Panc1 (cell line): ENCODE data around the gene TRAPPC12. TPM values are rescaled to one million over a fixed set of nuclear protein-coding genes. Genes with fewer than 3 reads are reported as not detected.

Source experiments
- ATAC-seq: fragments of 200-7000 bp; cut with Tn5 transposase; 2 replicates; pipeline ENCODE4 v1.9.1; 2020; ENCODE audit warnings: mild to moderate bottlenecking, moderate library complexity
- BruUV-seq: library from RNA; stranded (reverse); fragments of 400-500 nt; replicated peaks from 2 replicates; lab custom pipeline; 2021; lab: Mats Ljungman, UMichigan
- CTCF ChIA-PET: fragments of 300-600 bp; sonication (Branson Sonifier 250); formaldehyde crosslinking; loops from one replicate; lab custom pipeline; 2022; ENCODE audit warnings: antibody characterized with exemption; lab: Charles Lee
- POLR2A ChIA-PET: fragments of 300-600 bp; sonication (Branson Sonifier 250); formaldehyde crosslinking; loops from one replicate; lab custom pipeline; 2022; ENCODE audit warnings: antibody characterized with exemption; lab: Charles Lee
- DNase-seq: peaks from one replicate; pipeline ENCODE4 v3.0.0-alpha.2; 2010; ENCODE audit warnings: low read depth, low spot score
- H3K27ac ChIP-seq: 2 replicates; pipeline ENCODE4 v1.5.1; 2011; ENCODE audit warnings: mild to moderate bottlenecking, low read length, inconsistent platforms
- H3K27me3 ChIP-seq: fragments of 200-500 bp; sonication (Bioruptor generic); 2 replicates; pipeline ENCODE4 v1.6.0; 2014; ENCODE audit warnings: low read length, inconsistent platforms; ENCODE audit not compliant: control insufficient read depth, insufficient read depth
- H3K36me3 ChIP-seq: fragments of 200-500 bp; sonication (Bioruptor generic); 2 replicates; pipeline ENCODE4 v1.5.1; 2014; ENCODE audit warnings: inconsistent platforms, mild to moderate bottlenecking, low read length, moderate library complexity; ENCODE audit not compliant: control insufficient read depth, insufficient read depth
- H3K4me1 ChIP-seq: 2 replicates; pipeline ENCODE4 v1.5.1; 2011; ENCODE audit warnings: inconsistent platforms, mild to moderate bottlenecking, low read length, moderate library complexity; ENCODE audit not compliant: control insufficient read depth, insufficient read depth
- H3K4me3 ChIP-seq, 2 experiments: 2 replicates each; pipeline ENCODE4 v1.5.1; 2011 to 2012; ENCODE audit warnings: low read depth in 2 of 2, low read length in 2 of 2, mild to moderate bottlenecking in 2 of 2, inconsistent platforms in 1 of 2, moderate library complexity in 1 of 2
- H3K9me3 ChIP-seq: fragments of 200-500 bp; sonication (Bioruptor generic); 2 replicates; pipeline ENCODE4 v1.5.1; 2014; ENCODE audit warnings: low read depth, mild to moderate bottlenecking, inconsistent platforms, low read length, moderate library complexity; ENCODE audit not compliant: control insufficient read depth, insufficient read depth
- CTCF ChIP-seq: fragments of 450-650 bp; IDR thresholded peaks from 2 replicates; pipeline ENCODE4 v1.5.1; 2017; ENCODE audit warnings: mild to moderate bottlenecking
- POLR2AphosphoS5 ChIP-seq: IDR thresholded peaks from 2 replicates; pipeline ENCODE4 v1.6.1; 2012; ENCODE audit warnings: mild to moderate bottlenecking, low read depth, low read length, moderate library complexity
- REST ChIP-seq, 2 experiments: IDR thresholded peaks; 2 replicates each; pipeline ENCODE4 v1.6.1; 2011 to 2012; ENCODE audit warnings: low read depth in 2 of 2, control low read depth in 1 of 2, low read length in 1 of 2, mild to moderate bottlenecking in 1 of 2, moderate library complexity in 1 of 2; ENCODE audit not compliant: insufficient read depth in 1 of 2
- SIN3A ChIP-seq: IDR thresholded peaks from 2 replicates; pipeline ENCODE4 v1.6.1; 2012; ENCODE audit warnings: low read depth, mild to moderate bottlenecking, low read length, moderate library complexity, borderline replicate concordance; ENCODE audit not compliant: insufficient read depth
- TCF7L2 ChIP-seq: IDR thresholded peaks from 2 replicates; pipeline ENCODE4 v1.6.1; 2011; ENCODE audit warnings: mild to moderate bottlenecking, low read depth, low read length, inconsistent platforms
- in situ Hi-C: cut with HindIII; loops from 2 replicates; pipeline ENCODE4 v1.10.0; 2016; ENCODE audit warnings: low sequenced_read_pairs, low pct_unique_long_range_greater_than_20kb
- intact Hi-C: fragments of 100-400 bp; cut with micrococcal nuclease; formaldehyde crosslinking; loops from one replicate; pipeline ENCODE4 v1.10.0; 2022; ENCODE audit not compliant: unreplicated experiment
- total RNA-seq: library from RNA; stranded (reverse); gene quantifications from one replicate; pipeline ENCODE4 v1.2.1, GENCODE V29; 2021; ENCODE audit not compliant: unreplicated experiment

Gene TRAPPC12
- total RNA-seq, 1 experiment from 2014 or later = 78.7 TPM

GRCh38 chr2:3489764-3490115 is 110.2 kb downstream of the TRAPPC12 start:
- CTCF ChIA-PET = no interaction called here
- TF ChIP-seq CTCF (no peak), TCF7L2 (no peak), POLR2AphosphoS5 (no peak), REST (IDR thresholded peaks at IDR 0.05; ENCODE audit: insufficient read depth in 1 of 2, low read depth in 2 of 2, low read length in 1 of 2) (no peak), SIN3A (no peak)
- Histone ChIP-seq H3K4me1 (no peaks in the 10 kb centered on the region), H3K27me3 (no peaks in the 10 kb centered on the region), H3K36me3 (no peaks in the 10 kb centered on the region), H3K27ac (no peak overlapping the region), H3K4me3 (no peak overlapping the region), H3K9me3 (no peaks in the 10 kb centered on the region)
- in situ Hi-C loops (no loop called here), intact Hi-C loops (no loop called here)
- no TSS peak for BruUV-seq
- DNase-seq (no peak), ATAC-seq (no peak)
- POLR2A ChIA-PET = no interaction called here

- ChIA-PET POLR2A (no interaction called here), CTCF (no interaction called here)
- Histone ChIP-seq H3K27ac (no peak overlapping the region), H3K4me1 (no peaks in the 10 kb centered on the region), H3K27me3 (no peaks in the 10 kb centered on the region), H3K4me3 (no peak overlapping the region), H3K36me3 (no peaks in the 10 kb centered on the region), H3K9me3 (no peaks in the 10 kb centered on the region)
- no TSS peak for BruUV-seq
- ATAC-seq = no peak
- intact Hi-C loops = no loop called here
- in situ Hi-C loops = no loop called here
- no peak for DNase-seq
- TF ChIP-seq CTCF = no peak
- TF ChIP-seq POLR2AphosphoS5 = no peak
- TF ChIP-seq REST (IDR thresholded peaks at IDR 0.05; ENCODE audit: insufficient read depth in 1 of 2, low read depth in 2 of 2, low read length in 1 of 2) = no peak
These were observed 111.0 kb downstream of the TRAPPC12 start for GRCh38 chr2:3490191-3491170.
